ENCODE measurements around the gene LIMS2. TPM values are rescaled to one million over a fixed set of nuclear protein-coding genes. Genes with fewer than 3 reads are reported as not detected.

The LIMS2 gene
- total and polyA plus RNA-seq, 2 experiments from 2014 or later: 1.6 to 3.5 TPM

DNA sequence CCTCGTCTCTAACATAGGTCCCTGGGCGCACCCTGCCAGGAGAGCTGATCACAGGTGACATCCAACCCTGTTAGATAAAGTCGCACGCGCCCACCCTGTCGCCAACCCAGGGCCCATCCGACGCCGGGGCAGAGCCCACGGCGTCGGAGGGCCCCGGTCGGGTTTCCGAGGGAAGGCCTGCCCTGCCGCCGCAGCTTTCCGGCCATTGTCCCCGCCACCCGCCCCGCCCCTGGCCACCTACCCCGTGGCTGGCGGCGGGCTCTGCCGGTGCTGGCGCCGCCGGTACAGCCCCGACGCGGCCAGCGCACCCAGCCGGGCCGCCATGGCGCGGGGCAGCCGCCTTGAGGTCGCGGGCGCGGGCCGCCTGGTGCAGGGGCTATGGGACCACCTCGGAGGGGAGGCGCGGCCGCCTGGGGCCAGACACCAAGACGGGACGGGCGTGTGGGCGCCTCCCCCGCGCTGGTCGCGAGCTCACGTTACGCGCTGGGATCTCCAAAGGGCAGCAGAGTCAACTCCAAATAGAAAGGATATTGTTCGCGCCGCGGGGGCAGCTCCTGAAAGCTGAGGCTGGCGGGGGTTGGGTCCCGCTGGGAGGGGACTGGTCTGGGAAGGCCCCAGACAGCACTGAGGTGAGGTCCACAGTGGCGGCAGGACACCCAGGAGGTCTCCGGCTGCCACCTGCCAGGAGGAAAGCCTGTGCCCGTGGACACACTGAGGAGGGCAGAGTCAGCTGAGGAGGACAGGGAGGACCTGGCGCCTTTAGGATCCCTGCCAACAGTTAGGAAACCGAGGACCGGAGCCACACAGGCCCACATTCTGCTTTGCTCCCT lies 11.1 kb downstream of the LIMS2 start:
- H3K36me3 Mint-ChIP-seq (ENCODE audit: low read depth): no peaks in the 10 kb centered on the region; the same call in 2 of the 3 replicates
- peak overlapping the region; percentile 83 for H3K4me2 ChIP-seq

More for the DNA sequence above, 11.1 kb downstream of the LIMS2 start:
- Mint-ChIP-seq H3K4me1 (peaks cover 4% of the 10 kb centered on the region; the same call in 2 of the 3 replicates), H3K27ac (no peak overlapping the region), H3K9me3 (no peaks in the 10 kb centered on the region), H3K4me3 (peak overlapping the region; percentile 67), H3K27me3 (ENCODE audit: insufficient read depth, low read depth, poor library complexity) (peaks cover 29% of the 10 kb centered on the region)
- Histone ChIP-seq H3K4me3 (peak overlapping the region; percentile 64), H2AFZ (peak overlapping the region; percentile 95), H4K20me1 (replicated peaks; ENCODE audit: insufficient read depth) (no peaks in the 10 kb centered on the region), H3K36me3 (ENCODE audit: insufficient read depth) (no peaks in the 10 kb centered on the region), H3K27me3 (ENCODE audit: insufficient read depth) (peaks cover 38% of the 10 kb centered on the region), H3K9me2 (ENCODE audit: insufficient read depth) (no peaks in the 10 kb centered on the region), H3K27ac (ENCODE audit: low read depth) (no peak overlapping the region), H3F3A (replicated peaks; ENCODE audit: low read depth) (no peaks in the 10 kb centered on the region), H3K4me1 (ENCODE audit: insufficient read depth) (no peaks in the 10 kb centered on the region), H3K79me2 (replicated peaks; ENCODE audit: insufficient read depth) (no peaks in the 10 kb centered on the region)
- ATAC-seq (peak; percentile 83), DNase-seq (ENCODE audit: low spot score) (peak; percentile 61)
- TF ChIP-seq, protein P1, sequence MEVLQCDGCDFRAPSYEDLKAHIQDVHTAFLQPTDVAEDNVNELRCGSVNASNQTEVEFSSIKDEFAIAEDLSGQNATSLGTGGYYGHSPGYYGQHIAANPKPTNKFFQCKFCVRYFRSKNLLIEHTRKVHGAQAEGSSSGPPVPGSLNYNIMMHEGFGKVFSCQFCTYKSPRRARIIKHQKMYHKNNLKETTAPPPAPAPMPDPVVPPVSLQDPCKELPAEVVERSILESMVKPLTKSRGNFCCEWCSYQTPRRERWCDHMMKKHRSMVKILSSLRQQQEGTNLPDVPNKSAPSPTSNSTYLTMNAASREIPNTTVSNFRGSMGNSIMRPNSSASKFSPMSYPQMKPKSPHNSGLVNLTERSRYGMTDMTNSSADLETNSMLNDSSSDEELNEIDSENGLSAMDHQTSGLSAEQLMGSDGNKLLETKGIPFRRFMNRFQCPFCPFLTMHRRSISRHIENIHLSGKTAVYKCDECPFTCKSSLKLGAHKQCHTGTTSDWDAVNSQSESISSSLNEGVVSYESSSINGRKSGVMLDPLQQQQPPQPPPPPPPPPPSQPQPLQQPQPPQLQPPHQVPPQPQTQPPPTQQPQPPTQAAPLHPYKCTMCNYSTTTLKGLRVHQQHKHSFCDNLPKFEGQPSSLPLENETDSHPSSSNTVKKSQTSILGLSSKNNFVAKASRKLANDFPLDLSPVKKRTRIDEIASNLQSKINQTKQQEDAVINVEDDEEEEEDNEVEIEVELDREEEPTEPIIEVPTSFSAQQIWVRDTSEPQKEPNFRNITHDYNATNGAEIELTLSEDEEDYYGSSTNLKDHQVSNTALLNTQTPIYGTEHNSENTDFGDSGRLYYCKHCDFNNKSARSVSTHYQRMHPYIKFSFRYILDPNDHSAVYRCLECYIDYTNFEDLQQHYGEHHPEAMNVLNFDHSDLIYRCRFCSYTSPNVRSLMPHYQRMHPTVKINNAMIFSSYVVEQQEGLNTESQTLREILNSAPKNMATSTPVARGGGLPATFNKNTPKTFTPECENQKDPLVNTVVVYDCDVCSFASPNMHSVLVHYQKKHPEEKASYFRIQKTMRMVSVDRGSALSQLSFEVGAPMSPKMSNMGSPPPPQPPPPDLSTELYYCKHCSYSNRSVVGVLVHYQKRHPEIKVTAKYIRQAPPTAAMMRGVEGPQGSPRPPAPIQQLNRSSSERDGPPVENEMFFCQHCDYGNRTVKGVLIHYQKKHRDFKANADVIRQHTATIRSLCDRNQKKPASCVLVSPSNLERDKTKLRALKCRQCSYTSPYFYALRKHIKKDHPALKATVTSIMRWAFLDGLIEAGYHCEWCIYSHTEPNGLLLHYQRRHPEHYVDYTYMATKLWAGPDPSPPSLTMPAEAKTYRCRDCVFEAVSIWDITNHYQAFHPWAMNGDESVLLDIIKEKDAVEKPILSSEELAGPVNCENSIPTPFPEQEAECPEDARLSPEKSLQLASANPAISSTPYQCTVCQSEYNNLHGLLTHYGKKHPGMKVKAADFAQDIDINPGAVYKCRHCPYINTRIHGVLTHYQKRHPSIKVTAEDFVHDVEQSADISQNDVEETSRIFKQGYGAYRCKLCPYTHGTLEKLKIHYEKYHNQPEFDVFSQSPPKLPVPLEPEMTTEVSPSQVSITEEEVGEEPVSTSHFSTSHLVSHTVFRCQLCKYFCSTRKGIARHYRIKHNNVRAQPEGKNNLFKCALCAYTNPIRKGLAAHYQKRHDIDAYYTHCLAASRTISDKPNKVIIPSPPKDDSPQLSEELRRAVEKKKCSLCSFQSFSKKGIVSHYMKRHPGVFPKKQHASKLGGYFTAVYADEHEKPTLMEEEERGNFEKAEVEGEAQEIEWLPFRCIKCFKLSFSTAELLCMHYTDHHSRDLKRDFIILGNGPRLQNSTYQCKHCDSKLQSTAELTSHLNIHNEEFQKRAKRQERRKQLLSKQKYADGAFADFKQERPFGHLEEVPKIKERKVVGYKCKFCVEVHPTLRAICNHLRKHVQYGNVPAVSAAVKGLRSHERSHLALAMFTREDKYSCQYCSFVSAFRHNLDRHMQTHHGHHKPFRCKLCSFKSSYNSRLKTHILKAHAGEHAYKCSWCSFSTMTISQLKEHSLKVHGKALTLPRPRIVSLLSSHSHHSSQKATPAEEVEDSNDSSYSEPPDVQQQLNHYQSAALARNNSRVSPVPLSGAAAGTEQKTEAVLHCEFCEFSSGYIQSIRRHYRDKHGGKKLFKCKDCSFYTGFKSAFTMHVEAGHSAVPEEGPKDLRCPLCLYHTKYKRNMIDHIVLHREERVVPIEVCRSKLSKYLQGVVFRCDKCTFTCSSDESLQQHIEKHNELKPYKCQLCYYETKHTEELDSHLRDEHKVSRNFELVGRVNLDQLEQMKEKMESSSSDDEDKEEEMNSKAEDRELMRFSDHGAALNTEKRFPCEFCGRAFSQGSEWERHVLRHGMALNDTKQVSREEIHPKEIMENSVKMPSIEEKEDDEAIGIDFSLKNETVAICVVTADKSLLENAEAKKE (CRISPR knock-in tag; IDR thresholded peaks at IDR 0.05): no peak
- no peak for TF ChIP-seq EZH2 (IDR thresholded peaks at IDR 0.05; ENCODE audit: low read depth, unreplicated experiment)
- no peak for TF ChIP-seq JUNB (IDR thresholded peaks at IDR 0.05; ENCODE audit: unreplicated experiment)
- no peak for TF ChIP-seq STAT1 (IDR thresholded peaks at IDR 0.05; ENCODE audit: unreplicated experiment)
- no peak for TF ChIP-seq EZH2phosphoT487 (IDR thresholded peaks at IDR 0.05; ENCODE audit: unreplicated experiment)
- no peak for TF ChIP-seq CREB1 (CRISPR knock-in tag; IDR thresholded peaks at IDR 0.05; ENCODE audit: low read depth)
- no peak for TF ChIP-seq ZNF331 (CRISPR knock-in tag; IDR thresholded peaks at IDR 0.05; ENCODE audit: low read depth)
- TF ChIP-seq NANOG (IDR thresholded peaks at IDR 0.05; ENCODE audit: borderline replicate concordance): no peak
- TF ChIP-seq, protein P2, sequence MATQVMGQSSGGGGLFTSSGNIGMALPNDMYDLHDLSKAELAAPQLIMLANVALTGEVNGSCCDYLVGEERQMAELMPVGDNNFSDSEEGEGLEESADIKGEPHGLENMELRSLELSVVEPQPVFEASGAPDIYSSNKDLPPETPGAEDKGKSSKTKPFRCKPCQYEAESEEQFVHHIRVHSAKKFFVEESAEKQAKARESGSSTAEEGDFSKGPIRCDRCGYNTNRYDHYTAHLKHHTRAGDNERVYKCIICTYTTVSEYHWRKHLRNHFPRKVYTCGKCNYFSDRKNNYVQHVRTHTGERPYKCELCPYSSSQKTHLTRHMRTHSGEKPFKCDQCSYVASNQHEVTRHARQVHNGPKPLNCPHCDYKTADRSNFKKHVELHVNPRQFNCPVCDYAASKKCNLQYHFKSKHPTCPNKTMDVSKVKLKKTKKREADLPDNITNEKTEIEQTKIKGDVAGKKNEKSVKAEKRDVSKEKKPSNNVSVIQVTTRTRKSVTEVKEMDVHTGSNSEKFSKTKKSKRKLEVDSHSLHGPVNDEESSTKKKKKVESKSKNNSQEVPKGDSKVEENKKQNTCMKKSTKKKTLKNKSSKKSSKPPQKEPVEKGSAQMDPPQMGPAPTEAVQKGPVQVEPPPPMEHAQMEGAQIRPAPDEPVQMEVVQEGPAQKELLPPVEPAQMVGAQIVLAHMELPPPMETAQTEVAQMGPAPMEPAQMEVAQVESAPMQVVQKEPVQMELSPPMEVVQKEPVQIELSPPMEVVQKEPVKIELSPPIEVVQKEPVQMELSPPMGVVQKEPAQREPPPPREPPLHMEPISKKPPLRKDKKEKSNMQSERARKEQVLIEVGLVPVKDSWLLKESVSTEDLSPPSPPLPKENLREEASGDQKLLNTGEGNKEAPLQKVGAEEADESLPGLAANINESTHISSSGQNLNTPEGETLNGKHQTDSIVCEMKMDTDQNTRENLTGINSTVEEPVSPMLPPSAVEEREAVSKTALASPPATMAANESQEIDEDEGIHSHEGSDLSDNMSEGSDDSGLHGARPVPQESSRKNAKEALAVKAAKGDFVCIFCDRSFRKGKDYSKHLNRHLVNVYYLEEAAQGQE (IDR thresholded peaks at IDR 0.05; ENCODE audit: unreplicated experiment): no peak
- TF ChIP-seq, protein P3, sequence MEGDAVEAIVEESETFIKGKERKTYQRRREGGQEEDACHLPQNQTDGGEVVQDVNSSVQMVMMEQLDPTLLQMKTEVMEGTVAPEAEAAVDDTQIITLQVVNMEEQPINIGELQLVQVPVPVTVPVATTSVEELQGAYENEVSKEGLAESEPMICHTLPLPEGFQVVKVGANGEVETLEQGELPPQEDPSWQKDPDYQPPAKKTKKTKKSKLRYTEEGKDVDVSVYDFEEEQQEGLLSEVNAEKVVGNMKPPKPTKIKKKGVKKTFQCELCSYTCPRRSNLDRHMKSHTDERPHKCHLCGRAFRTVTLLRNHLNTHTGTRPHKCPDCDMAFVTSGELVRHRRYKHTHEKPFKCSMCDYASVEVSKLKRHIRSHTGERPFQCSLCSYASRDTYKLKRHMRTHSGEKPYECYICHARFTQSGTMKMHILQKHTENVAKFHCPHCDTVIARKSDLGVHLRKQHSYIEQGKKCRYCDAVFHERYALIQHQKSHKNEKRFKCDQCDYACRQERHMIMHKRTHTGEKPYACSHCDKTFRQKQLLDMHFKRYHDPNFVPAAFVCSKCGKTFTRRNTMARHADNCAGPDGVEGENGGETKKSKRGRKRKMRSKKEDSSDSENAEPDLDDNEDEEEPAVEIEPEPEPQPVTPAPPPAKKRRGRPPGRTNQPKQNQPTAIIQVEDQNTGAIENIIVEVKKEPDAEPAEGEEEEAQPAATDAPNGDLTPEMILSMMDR (conservative IDR thresholded peaks at IDR 0.05; ENCODE audit: low read depth in 2 of 2): no peak
- TF ChIP-seq POLR2AphosphoS5 (IDR thresholded peaks at IDR 0.05; ENCODE audit: low read depth): no peak
- TF ChIP-seq, protein P4, sequence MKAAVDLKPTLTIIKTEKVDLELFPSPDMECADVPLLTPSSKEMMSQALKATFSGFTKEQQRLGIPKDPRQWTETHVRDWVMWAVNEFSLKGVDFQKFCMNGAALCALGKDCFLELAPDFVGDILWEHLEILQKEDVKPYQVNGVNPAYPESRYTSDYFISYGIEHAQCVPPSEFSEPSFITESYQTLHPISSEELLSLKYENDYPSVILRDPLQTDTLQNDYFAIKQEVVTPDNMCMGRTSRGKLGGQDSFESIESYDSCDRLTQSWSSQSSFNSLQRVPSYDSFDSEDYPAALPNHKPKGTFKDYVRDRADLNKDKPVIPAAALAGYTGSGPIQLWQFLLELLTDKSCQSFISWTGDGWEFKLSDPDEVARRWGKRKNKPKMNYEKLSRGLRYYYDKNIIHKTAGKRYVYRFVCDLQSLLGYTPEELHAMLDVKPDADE (IDR thresholded peaks at IDR 0.05): no peak
- no peak for TF ChIP-seq ZNF114 (CRISPR knock-in tag; IDR thresholded peaks at IDR 0.05)
